Keratinocyte (primary cell): Measurements from ENCODE around the gene KCNMA1. TPM values are rescaled to one million over a fixed set of nuclear protein-coding genes. Genes with fewer than 3 reads are reported as not detected.

ENCODE experiments used
- DNase-seq: peaks from one replicate; pipeline ENCODE4 v3.0.0-alpha.2; 2011; ENCODE audit warnings: low read depth, missing footprints, low spot score
- FAIRE-seq: peaks from 2 replicates; lab custom pipeline; 2011; peaks lifted over from hg19 to GRCh38; lab: Jason Lieb, UNC
- H2AFZ ChIP-seq: 2 replicates; pipeline ENCODE4 v1.6.0; 2012; ENCODE audit warnings: low read length, control low read depth, inconsistent platforms; ENCODE audit not compliant: control insufficient read depth
- H3K27ac ChIP-seq: 2 replicates; pipeline ENCODE4 v1.5.1; 2011; ENCODE audit warnings: low read length; ENCODE audit not compliant: control insufficient read depth, insufficient read depth
- H3K27me3 ChIP-seq: 3 replicates; pipeline ENCODE4 v1.6.0; 2011; ENCODE audit warnings: low read length; ENCODE audit not compliant: control insufficient read depth, insufficient read depth; ENCODE audit errors: extremely low read depth
- H3K36me3 ChIP-seq, 2 experiments: 2 replicates in 1 of 2; 3 replicates in 1 of 2; pipeline ENCODE4 v1.5.1; 2011; ENCODE audit warnings: low read length in 2 of 2, mild to moderate bottlenecking in 1 of 2; ENCODE audit not compliant: control insufficient read depth in 2 of 2, insufficient read depth in 2 of 2; ENCODE audit errors: extremely low read depth in 1 of 2
- H3K4me1 ChIP-seq: 3 replicates; pipeline ENCODE4 v1.5.1; 2011; ENCODE audit warnings: low read length; ENCODE audit not compliant: control insufficient read depth, insufficient read depth; ENCODE audit errors: extremely low read depth
- H3K4me2 ChIP-seq: 3 replicates; pipeline ENCODE4 v1.6.0; 2011; ENCODE audit warnings: low read depth, low read length; ENCODE audit not compliant: control insufficient read depth, insufficient read depth; ENCODE audit errors: extremely low read depth
- H3K4me3 ChIP-seq, 3 experiments: fragments of 200-600 bp in 1 of 3; sonication (generic) in 1 of 3; 2 replicates in 2 of 3; 3 replicates in 1 of 3; pipeline ENCODE4 v1.5.1; 2011 to 2016; ENCODE audit warnings: low read length in 3 of 3, mild to moderate bottlenecking in 3 of 3, control low read depth in 2 of 3, inconsistent platforms in 1 of 3, low read depth in 1 of 3, mixed read lengths in 1 of 3, mixed run types in 1 of 3, moderate library complexity in 1 of 3; ENCODE audit not compliant: control insufficient read depth in 2 of 3, insufficient read depth in 2 of 3; ENCODE audit errors: extremely low read depth in 1 of 3
- H3K79me2 ChIP-seq: 2 replicates; pipeline ENCODE4 v1.6.0; 2012; ENCODE audit warnings: low read length; ENCODE audit not compliant: control insufficient read depth, insufficient read depth
- H3K9ac ChIP-seq: 3 replicates; pipeline ENCODE4 v1.6.0; 2011; ENCODE audit warnings: low read length; ENCODE audit not compliant: control insufficient read depth, insufficient read depth; ENCODE audit errors: extremely low read depth
- H3K9me1 ChIP-seq: 3 replicates; pipeline ENCODE4 v1.6.0; 2011; ENCODE audit warnings: low read length; ENCODE audit not compliant: control insufficient read depth, insufficient read depth; ENCODE audit errors: extremely low read depth
- H3K9me3 ChIP-seq: 2 replicates; pipeline ENCODE4 v1.5.1; 2012; ENCODE audit warnings: low read depth, low read length; ENCODE audit not compliant: control insufficient read depth
- H4K20me1 ChIP-seq: 3 replicates; pipeline ENCODE4 v1.6.0; 2011; ENCODE audit warnings: low read length; ENCODE audit not compliant: control insufficient read depth, insufficient read depth; ENCODE audit errors: extremely low read depth
- CTCF ChIP-seq, 3 experiments: IDR thresholded peaks in 1 of 3; conservative IDR thresholded peaks in 1 of 3; optimal IDR thresholded peaks in 1 of 3; 2 replicates in 2 of 3; 3 replicates in 1 of 3; pipeline versions ENCODE3 to v1.5.1; 2011; ENCODE audit warnings: low read length in 3 of 3, mild to moderate bottlenecking in 3 of 3, moderate library complexity in 2 of 3, control low read depth in 1 of 3, inconsistent platforms in 1 of 3; ENCODE audit not compliant: insufficient read depth in 2 of 3; ENCODE audit errors: extremely low read depth in 1 of 3
- EZH2 ChIP-seq: IDR thresholded peaks from one replicate; pipeline ENCODE4 v1.6.1; 2012; ENCODE audit warnings: inconsistent platforms, mild to moderate bottlenecking, low read length, moderate library complexity
- dilution Hi-C: fragments of 300-500 bp; cut with MboI; formaldehyde crosslinking; loops from one replicate; pipeline ENCODE4 v1.7.0; 2020; ENCODE audit warnings: low sequenced_read_pairs; ENCODE audit not compliant: extremely low pct_ligation_motif_present
- polyA plus RNA-seq, 5 experiments: library from polyadenylated mRNA; depleted of rRNA in 3 of 5; stranded (reverse) in 3 of 5; stranded (forward) in 1 of 5; unstranded in 1 of 5; fragments of >200 nt; gene quantifications; 1 replicate in 1 of 5; 2 replicates in 3 of 5; 3 replicates in 1 of 5; pipeline versions ENCODE4 v1.2.1 to v1.2.3, GENCODE V29; 2011 to 2012; ENCODE audit warnings: missing spikeins in 2 of 5, low read depth in 1 of 5, low replicate concordance in 1 of 5

KCNMA1 gene
- polyA plus RNA-seq, 1 donor (not counting 4 experiments of a cell fraction or from before 2014, with no cell fraction given) = 6.3 TPM

DNA sequence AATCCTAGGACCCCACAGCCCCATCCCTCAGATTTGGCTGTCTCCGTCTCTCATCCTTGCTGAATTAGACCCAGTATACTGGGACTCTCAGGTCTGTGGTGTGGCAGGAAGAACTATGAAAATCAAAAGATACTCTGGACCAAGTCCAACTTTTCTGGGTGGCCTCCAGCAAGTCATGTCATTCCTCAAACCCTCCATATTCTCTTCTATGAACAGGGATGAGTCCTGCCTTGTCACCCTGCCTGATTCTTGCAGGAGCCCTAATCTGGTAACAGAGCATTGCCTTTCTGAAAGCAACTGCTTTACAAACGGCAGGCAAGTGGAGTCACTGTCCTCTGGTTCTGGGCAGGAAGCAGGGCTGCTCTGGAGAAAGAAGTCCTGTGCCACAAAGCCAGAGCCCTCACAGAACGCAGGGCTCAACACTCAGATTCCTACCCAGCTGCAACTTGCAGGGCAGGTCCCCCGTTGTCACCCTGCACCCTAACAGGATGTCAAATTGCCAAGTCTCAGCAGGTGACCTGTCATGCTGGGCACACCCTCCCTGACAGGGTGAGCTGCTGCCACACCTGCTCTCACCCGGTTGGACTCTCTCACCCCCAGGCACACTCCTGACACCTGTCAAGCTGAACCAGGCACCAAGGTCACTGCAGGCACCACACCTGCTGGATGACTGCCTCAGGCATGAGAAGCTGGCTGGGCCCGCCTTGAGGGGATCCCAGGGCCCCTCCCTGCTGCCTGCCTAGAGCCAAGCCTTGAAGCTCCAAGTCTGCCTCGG, 227.7 kb downstream of the KCNMA1 start:
- peaks cover 26% of the 10 kb centered on the region for H3K4me1 ChIP-seq
- TF ChIP-seq CTCF (optimal IDR thresholded peaks at IDR 0.05 in 1 of 3, IDR thresholded peaks at IDR 0.05 in 1 of 3, conservative IDR thresholded peaks at IDR 0.05 in 1 of 3; ENCODE audit: extremely low read depth in 1 of 3, insufficient read depth in 2 of 3, low read length in 3 of 3) (no peak), EZH2 (no peak)
- H3K36me3 ChIP-seq = no peaks in the 10 kb centered on the region
- no peaks in the 10 kb centered on the region for H3K79me2 ChIP-seq
- H3K27me3 ChIP-seq = no peaks in the 10 kb centered on the region
- no peak for DNase-seq
- H3K27ac ChIP-seq = no peak overlapping the region
- no peak overlapping the region for H3K9ac ChIP-seq
- no peaks in the 10 kb centered on the region for H3K9me3 ChIP-seq
- no peak overlapping the region for H2AFZ ChIP-seq
- H3K9me1 ChIP-seq = no peaks in the 10 kb centered on the region
- H3K4me2 ChIP-seq = no peak overlapping the region
- H3K4me3 ChIP-seq = no peak overlapping the region
- dilution Hi-C loops = no loop called here
- no peak for FAIRE-seq
- H4K20me1 ChIP-seq = no peaks in the 10 kb centered on the region

DNA sequence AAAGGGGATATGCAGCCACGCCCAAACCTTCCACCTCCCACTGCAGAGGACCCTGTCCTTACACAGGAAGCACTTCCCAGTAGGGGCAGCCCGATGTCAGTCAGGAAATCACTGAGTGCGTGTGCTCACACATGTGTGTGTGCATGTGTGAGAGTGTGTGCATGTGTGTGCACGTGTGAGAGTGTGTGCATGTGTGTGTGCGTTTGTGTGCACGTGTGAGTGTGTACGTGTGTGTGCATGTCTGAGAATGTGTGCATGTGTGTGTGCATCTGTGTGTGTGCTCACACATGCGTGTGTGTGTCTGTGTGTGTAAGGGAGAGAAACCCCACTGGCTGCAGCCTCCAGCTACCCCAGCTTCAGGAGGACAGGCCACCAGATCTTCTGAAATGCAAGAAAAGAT, 229.3 kb downstream of the KCNMA1 start:
- no peaks in the 10 kb centered on the region for H4K20me1 ChIP-seq
- no peak overlapping the region for H2AFZ ChIP-seq
- H3K27me3 ChIP-seq = no peaks in the 10 kb centered on the region
- no peaks in the 10 kb centered on the region for H3K36me3 ChIP-seq
- H3K4me2 ChIP-seq = no peak overlapping the region
- dilution Hi-C loops = no loop called here
- no peak overlapping the region for H3K9ac ChIP-seq
- H3K9me3 ChIP-seq = no peaks in the 10 kb centered on the region
- peaks cover 23% of the 10 kb centered on the region for H3K4me1 ChIP-seq
- H3K27ac ChIP-seq = no peak overlapping the region
- no peak for FAIRE-seq
- H3K9me1 ChIP-seq = no peaks in the 10 kb centered on the region
- no peak for DNase-seq
- no peaks in the 10 kb centered on the region for H3K79me2 ChIP-seq
- TF ChIP-seq EZH2 = no peak
- H3K4me3 ChIP-seq = no peak overlapping the region
